ENCODE measurements around the gene PPP1R3E.

Gene PPP1R3E, protein sequence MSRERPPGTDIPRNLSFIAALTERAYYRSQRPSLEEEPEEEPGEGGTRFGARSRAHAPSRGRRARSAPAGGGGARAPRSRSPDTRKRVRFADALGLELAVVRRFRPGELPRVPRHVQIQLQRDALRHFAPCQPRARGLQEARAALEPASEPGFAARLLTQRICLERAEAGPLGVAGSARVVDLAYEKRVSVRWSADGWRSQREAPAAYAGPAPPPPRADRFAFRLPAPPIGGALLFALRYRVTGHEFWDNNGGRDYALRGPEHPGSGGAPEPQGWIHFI

DNA sequence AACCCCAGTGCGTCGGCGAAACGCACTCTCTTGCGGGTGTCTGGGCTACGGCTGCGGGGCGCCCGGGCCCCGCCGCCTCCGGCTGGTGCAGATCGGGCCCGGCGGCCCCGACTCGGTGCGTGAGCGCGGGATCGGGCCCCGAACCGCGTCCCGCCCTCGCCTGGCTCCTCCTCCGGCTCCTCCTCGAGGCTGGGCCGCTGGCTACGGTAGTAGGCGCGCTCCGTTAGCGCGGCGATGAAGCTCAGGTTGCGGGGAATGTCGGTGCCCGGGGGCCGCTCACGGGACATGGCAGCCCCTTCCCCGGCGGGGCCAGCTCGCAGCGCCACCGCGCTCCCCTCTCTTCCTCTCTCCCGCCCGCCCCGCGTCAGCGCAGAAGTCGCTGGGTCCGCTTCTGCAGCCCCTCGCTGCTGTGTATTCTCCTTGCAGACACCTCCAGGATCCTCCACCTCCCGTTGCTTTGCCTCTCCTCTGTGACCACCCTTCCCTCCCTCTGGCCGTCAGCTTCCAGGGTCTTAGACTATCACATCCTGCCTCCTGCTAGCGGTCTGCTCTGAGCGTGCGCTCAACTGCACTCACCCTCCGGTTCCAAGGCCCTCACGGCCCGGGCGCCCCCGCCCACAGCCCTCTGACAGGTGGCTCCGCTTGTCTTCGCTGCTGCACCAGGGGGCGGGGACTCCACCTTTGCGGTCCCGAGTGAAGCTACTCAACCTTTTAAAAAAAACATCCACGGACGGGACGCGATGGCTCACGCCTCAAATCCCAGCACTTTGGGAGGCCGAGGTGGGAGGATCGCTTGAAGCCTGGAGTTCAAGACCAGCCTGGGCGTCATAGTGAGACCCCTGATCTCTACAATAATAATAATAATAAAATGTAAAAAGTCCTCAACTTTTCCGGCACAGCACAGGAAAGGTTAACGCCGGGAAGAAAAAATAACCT, at the start of gene PPP1R3E:
TSS of gene PPP1R3E (minus strand) at position 570 of the 936 bp plus-strand sequence. CDS start at position 287, 283 bp downstream.
- DNase-seq (ENCODE audit: low read depth) = peak; percentile 80
- TF ChIP-seq, protein P1, sequence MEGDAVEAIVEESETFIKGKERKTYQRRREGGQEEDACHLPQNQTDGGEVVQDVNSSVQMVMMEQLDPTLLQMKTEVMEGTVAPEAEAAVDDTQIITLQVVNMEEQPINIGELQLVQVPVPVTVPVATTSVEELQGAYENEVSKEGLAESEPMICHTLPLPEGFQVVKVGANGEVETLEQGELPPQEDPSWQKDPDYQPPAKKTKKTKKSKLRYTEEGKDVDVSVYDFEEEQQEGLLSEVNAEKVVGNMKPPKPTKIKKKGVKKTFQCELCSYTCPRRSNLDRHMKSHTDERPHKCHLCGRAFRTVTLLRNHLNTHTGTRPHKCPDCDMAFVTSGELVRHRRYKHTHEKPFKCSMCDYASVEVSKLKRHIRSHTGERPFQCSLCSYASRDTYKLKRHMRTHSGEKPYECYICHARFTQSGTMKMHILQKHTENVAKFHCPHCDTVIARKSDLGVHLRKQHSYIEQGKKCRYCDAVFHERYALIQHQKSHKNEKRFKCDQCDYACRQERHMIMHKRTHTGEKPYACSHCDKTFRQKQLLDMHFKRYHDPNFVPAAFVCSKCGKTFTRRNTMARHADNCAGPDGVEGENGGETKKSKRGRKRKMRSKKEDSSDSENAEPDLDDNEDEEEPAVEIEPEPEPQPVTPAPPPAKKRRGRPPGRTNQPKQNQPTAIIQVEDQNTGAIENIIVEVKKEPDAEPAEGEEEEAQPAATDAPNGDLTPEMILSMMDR (IDR thresholded peaks at IDR 0.05; ENCODE audit: low read depth, low read length) = no peak
- no peak; the same call in 1 of the 2 replicates for TF ChIP-seq MYC (IDR thresholded peaks at IDR 0.05; ENCODE audit: low read depth, low read length)
- TF ChIP-seq, protein P2, sequence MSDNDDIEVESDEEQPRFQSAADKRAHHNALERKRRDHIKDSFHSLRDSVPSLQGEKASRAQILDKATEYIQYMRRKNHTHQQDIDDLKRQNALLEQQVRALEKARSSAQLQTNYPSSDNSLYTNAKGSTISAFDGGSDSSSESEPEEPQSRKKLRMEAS (IDR thresholded peaks at IDR 0.05; ENCODE audit: low read depth, low read length) = peak; percentile 49
- TF ChIP-seq POLR2A (IDR thresholded peaks at IDR 0.05; ENCODE audit: extremely low read depth, insufficient read length) = peak; percentile 78
- peak within 1 kb of the TSS; percentile 77 for H3K4me3 ChIP-seq (ENCODE audit: low read depth, low read length)

DNA sequence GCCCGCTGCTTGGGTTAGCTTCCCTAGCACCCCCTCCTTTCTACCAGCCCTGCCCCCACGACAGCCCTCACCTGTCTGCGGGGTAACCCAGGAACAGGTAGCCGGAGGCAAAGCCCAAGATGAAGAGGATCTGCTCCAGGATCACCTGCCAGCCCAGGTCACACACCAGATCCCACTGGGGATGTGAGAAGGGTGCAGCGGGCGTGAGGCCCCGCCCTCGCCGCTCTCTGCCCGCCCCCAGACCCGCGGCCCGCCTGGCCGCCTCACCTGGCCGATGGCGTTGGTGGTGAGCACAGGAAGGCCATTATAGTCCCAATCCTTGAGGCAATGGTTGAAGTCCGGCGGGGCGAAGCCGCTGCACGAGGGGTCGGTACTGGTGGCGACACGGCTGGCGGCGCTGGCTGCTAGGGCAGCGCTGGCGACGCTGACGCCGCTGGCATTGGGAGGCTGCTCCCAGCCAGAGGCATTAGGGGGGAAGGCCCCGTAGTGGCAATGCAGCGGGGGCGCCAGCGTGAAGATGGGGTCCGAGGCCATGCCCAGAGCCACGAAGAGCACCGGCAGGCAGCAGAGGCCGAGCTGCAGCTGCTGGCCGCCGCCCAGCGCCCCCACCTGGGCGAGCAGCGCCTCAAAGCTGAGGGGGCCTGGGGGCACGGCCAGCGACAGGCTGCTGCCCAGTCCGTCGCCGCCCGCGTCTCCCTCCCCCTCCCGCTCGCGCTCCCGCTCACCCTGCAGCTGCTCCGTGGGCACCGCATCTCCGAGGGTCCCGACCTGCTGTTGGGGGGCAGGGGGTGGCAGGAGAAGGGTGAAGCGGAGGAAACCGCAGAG, 49.2 kb upstream of the PPP1R3E start:
- TF ChIP-seq POLR2A (IDR thresholded peaks at IDR 0.05; ENCODE audit: extremely low read depth, insufficient read length) (no peak), MYC (IDR thresholded peaks at IDR 0.05; ENCODE audit: low read depth, low read length) (no peak)
- TF ChIP-seq, protein P1 (IDR thresholded peaks at IDR 0.05; ENCODE audit: low read depth, low read length) = no peak
- DNase-seq (ENCODE audit: low read depth) = no peak
- no peak overlapping the region for H3K4me3 ChIP-seq (ENCODE audit: low read depth, low read length)

DNA sequence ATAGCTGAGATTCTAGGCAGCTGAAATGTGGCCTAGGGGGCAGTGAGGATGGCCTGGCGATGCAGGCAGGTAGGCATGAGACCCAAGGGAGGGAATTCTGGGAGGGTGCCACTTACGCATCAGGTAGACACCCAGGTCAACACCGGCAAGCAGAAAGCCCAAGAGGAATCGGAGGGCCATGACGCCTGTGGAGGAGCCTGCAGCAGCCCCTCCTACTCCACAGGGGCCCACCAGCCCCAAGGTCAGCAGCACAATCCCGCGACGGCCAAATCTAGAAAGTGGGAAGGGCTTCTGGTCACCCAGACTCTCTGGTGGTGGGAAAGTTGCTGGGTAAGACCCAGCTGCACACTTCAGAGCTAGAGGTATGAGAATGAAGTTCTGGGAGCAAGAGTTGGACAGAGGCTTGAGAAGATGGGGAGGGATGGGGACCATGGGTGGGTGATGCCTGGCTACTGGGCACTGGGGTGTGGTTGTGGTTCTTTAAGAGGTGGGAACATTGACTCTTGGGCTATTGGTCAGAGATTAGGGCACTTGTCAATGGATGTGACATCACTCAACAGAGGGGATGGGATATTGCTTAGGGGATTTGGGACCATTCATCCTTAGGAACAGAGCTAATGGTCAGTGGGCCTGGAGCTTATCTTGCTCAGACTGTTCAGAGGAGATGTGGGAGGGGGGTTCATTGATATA, 46.6 kb upstream of the PPP1R3E start:
- H3K4me3 ChIP-seq (ENCODE audit: low read depth, low read length) = no peak overlapping the region
- DNase-seq (ENCODE audit: low read depth) = no peak
- TF ChIP-seq, protein P2 (IDR thresholded peaks at IDR 0.05; ENCODE audit: low read depth, low read length) = no peak
- TF ChIP-seq, protein P1 (IDR thresholded peaks at IDR 0.05; ENCODE audit: low read depth, low read length) = no peak
- no peak for TF ChIP-seq MYC (IDR thresholded peaks at IDR 0.05; ENCODE audit: low read depth, low read length)
- TF ChIP-seq POLR2A (IDR thresholded peaks at IDR 0.05; ENCODE audit: extremely low read depth, insufficient read length) = no peak

DNA sequence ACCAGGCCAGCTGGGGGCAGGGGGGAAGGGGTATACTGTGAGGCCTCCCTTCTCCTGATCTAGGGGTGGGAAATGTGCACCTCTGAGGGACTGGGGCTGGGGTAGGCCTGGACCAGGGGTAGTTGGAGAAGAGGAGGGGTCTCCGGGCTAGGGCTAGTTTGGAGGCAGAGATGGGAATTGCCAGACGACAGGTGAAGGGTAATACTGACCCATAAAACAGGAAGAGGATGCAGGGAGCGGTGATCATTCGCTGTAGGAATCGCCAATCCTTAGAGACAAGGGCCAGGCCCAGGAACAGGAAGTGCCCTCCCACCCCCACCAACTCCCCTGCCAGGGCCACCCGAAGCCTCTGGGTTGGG, 45.6 kb upstream of the PPP1R3E start:
- H3K4me3 ChIP-seq (ENCODE audit: low read depth, low read length) = no peak overlapping the region
- TF ChIP-seq POLR2A (IDR thresholded peaks at IDR 0.05; ENCODE audit: extremely low read depth, insufficient read length) (no peak), MYC (IDR thresholded peaks at IDR 0.05; ENCODE audit: low read depth, low read length) (no peak)
- TF ChIP-seq, protein P2 (IDR thresholded peaks at IDR 0.05; ENCODE audit: low read depth, low read length) = no peak
- TF ChIP-seq, protein P1 (IDR thresholded peaks at IDR 0.05; ENCODE audit: low read depth, low read length) = no peak
- DNase-seq (ENCODE audit: low read depth) = no peak

Measured in NB4 (cell line).